Head of caudate nucleus (tissue), 42 donors: ENCODE results near the gene IRX4.
A peak's percentile ranks its signal among the peaks of the same experiment; 100 is the strongest.

Source experiments
- DNase-seq, 42 donors: peaks; one replicate each; pipeline versions ENCODE4 v3.0.0 to v3.0.0-alpha.2; 2020 to 2021; ENCODE audit warnings: mixed read lengths in 7 of 42
- intact Hi-C: fragments of 100-400 bp; cut with DNase I; formaldehyde crosslinking; loops from one replicate; pipeline ENCODE4 v1.15.0; 2022

Gene IRX4

DNA sequence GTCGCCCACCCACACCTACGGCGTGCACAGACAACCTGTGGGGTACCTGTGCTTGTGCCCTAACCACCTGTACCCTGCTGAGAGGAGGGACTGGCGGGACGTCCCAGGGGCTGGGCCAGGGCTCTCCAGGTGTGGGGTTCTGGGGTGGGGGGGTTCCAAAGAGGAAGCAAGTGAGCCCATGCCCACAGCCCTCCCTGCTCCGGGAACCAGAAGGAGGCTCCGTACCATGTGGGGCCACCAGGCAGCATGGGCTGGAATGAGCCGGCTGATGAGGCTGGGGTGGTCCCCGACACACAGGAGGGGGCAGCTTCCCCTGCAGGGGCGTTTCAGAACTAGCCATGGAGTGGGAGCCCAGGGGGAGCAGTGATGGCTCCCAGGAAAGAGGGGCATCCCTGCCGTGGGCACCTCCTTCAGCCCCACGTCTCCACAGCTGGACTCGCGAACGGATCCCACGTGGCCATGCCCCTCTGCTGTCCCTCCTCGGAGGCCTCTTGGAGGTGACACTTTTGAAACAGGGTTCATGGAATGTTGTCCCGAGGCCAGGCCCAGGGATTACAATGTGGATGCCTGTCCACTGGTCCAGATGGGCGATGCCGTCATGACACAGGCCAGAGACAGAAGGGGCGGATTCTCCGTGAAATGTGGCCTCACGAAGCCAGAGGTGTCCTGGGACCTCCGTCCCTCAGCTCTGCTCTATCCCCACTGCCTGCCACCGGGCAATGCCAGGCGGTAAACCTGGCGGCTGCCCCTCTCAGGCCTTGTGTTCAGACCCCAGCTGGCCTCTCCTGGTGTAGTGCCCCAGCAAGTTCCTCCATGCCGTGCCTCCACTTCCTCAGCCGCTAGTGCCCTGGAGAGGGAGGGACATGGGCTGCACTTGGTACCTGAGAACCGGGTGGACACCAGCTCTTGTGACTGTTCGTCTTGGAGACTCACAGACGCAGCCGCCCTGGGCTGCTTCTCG, 33.6 kb upstream of the IRX4 start:
- peak in 1 of 42 donors; percentile 19 for DNase-seq

DNA sequence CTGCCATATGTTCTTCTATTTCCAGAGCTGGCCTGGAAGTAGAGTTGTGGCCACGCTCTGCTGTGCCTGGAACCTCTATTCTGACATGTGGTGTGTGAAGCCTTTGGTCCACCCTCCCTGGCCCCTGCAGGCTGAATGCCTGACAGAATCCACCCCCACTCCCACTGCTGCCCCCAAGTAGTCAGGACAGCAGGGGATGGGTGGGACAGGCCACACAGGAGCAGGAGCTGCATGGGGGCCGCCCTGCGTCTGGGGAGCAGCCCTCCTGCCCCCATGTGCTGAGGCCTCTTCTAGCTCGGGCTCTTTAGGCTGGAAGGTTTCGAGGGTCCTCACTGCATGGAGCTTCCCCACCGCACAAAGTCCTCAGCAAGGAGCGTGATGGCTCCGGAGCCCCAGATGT, 32.6 kb upstream of the IRX4 start:
- intact Hi-C loops = no loop called here
- peak in 1 of 42 donors; percentile 2 for DNase-seq

More for the DNA sequence above, 33.6 kb upstream of the IRX4 start:
- intact Hi-C loops = no loop called here

DNA sequence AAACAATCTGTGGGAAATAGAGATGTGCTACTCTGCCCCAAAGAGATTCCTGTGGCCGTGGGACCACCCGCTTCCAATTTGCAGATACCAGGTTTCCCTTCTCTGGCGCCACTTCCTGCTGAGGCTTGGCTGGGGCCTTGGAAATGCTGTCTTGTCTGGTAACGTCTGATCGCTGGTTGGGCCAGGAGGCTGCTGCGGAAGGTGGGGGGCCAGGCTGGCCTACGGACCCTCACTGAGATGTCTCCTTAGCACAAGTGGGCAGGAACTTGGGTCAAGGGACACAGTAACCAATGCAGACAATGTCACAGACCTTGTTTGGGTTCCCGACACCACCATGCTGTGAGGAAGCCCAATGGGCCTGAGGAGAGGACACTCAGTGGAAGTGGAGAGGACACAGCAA, 31.7 kb upstream of the IRX4 start:
- intact Hi-C loops = no loop called here
- peak in 1 of 42 donors; percentile 21 for DNase-seq

DNA sequence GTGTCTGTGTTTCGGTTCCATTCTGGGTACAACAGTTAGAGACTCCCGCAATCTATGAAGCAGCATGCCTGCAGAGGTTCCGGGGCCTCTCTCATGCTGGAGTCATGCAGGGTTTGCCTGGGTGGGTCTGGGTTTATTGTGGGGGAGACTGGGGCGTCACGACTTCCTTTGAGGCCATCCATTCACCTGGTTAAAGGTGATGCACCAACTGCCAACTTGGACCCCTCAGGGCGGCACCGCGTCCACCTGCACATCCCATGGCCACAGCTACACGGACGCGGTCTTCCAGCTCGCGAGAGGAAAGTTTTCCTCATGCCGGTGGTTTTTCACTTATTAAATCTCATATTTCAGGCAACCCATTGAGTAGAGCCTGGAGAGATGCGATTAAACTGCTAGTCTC, 30.9 kb upstream of the IRX4 start:
- DNase-seq = peak in 1 of 42 donors; percentile 10
- intact Hi-C loops = no loop called here

DNA sequence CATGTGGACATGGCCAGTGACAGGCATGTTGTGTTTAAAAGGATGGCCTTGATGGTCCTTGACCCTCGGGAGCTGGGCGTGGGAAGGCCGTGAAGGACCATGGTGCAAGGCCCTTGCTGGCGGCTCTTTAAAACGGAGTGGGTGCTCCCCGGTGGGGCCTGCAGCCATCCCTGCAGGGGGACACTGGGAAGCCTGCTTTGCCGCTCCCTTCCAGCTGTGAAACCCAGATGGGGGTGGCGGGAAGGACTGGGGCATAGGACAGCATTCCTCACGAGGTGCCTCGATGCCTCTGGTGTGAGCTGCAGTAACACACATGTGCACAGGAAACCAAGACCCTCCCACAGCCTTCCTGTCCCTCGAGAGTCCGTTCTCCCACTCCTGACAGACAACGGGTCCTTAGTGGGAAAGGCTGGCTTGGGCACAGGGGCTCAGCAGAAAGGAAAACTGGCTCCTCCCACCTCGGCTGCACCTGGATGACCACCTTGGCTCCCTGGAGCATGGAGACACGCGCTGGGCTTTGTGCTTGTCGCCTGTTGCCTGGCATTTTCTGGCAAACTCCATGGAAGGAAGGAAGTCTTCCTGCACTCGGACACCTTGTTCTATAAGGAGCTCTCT, 30.3 kb upstream of the IRX4 start:
- DNase-seq = peak in 2 of 42 donors; percentile 5 to 14
- intact Hi-C loops = no loop called here

DNA sequence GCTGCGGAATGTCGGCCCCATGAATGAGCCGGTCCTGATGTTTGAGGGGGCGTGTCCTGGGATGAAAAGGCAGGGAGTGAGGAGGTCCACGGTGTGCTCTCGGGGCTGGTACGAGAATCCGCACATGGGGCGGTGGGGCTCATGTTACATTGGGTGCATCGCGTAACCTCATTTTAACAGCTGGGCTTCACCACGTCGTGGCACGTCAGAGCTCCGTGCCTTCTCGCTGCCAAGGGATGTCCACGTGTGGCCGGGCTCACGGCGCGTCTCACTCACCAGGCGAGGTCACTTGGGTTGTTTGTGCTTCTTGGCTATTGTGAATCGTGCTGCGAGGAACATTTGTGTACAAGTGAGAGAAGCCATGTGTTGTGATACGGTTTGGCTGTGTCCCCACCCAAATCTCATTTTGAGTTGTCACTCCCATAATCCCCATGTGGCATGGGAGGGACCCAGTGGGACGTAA, 29.1 kb upstream of the IRX4 start:
- intact Hi-C loops = no loop called here
- DNase-seq = peak in 4 of 42 donors; percentile 3 to 20 (median 12)

DNA sequence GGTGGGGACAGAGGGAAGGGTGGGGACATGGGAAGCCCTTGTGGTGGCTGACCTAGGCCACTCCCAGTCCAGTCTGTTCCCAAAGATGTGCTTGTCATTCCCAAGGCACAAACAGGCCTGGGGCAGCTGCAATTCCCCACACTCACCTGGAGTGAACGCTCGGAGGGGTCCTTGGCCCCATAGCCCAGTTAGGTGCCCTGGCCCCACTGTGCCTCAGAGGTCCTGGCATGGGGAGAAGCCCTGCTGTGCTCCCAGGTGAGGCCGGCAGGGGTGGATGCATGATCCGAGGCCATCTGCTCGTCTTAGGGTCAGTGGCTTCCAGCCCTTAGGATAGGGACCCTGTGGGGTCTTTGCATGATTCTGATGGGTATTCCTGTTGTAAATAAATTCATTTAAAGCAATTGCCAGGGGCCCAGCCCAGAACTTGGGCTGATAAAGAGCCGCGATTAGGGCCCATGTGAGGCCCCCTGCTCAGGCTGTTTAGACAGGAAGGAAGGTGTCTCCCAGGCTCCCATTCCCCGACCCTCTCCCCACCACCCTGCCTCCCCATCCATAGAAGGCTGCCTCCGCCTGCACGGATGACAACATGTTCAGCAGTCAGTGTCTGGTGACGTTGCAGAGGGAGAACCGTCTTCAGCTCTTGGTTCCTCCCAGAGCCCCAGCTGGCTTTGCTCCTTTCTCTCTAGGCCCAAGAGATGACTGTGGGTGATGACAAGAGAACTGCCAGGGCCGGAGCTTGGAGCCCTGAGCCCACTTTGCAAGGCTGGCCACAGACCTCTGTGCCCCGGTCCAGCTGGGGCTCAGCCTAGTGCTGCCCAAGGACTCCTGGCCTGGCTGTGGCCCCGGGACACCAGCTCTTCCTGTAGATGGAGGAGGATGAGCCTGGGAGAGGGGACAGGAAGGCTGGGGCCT, 28.4 kb upstream of the IRX4 start:
- intact Hi-C loops = no loop called here
- DNase-seq = peak in 4 of 42 donors; percentile 3 to 22 (median 14)

DNA sequence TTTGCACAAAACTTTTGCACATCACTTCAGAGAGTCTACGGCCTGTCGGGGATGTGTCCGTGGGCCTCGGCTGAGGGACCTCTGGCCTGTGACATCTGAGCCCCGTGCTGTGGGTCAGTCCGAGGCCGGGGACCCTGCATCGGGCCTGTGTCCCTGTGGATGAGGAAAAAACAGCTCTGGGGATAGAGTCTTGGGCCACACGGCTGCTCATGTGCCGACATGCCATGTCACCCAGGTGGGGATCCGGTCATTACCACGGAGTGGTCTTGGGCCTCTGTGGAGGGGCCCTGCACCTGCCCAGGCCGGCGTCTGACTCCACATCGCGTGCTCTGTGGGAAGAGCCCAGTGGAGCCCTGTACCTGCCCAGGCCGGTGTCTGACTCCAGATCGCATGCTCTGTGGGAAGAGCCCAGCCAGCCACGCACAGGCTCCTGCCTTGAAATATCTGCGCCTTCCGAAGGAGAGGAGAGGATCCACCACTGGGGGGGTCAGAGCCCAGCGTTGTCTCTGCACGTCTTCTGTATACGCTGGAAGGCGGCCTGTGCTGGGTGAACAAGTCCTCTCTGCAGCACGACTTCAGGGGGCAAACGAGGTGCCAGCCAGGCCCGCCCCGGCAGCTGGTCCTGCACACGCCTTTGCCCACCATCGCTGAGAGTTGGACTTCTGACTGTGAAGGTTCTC, 27.5 kb upstream of the IRX4 start:
- peak in 2 of 42 donors; percentile 10 for DNase-seq
- intact Hi-C loops = no loop called here

DNA sequence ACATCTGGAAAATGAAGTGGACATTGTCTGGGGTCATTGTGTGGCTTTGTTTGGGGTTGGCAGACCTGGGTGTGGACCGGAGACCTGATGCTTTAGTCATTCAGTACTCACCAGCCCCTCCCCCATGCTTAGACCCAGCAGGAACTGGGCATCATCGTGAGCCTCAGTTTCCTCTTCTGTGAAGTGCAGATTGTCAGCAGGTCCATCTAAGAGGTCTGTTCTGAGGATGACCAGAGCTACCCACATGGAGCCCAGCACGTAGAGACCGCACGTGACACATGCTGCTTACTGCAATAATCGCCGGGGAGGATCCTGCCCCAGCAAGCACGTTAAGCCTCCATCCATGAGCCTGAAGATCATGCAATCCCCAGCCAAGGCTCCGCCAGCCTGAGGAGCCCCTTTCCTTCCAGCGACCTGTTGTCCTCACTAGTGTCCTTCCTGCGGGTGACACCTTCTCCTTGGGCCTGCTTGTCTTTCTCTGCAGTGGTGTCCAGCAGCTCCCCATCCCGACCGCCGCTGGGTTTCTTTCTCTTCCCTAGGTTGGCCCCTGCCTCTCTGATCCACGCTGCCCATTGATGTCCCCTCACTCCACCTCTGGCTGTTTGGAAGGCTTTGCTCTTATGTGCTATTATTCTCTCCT, 26.7 kb upstream of the IRX4 start:
- peak in 2 of 42 donors; percentile 8 to 17 for DNase-seq
- intact Hi-C loops = no loop called here

DNA sequence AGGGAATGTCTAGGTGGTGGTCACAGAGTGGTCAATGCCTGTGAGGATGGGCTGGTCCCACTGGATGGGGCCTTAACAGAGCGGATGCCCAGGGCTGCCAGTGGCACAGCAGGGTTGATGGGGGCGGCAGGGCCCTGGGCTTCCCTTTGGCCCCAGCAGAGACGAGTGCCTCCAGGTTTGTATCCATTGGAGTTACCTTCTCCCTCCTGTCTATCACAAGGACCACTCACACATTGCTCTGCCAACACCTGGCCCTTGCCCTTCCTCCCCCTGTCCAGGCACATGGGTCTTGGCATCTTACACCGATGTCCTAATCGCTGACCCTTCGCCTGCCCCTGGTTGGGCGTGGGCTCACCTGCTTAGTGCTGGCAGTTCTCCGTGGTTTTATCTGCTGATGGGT, 26.2 kb upstream of the IRX4 start:
- peak in 1 of 42 donors; percentile 14 for DNase-seq
- intact Hi-C loops = no loop called here

DNA sequence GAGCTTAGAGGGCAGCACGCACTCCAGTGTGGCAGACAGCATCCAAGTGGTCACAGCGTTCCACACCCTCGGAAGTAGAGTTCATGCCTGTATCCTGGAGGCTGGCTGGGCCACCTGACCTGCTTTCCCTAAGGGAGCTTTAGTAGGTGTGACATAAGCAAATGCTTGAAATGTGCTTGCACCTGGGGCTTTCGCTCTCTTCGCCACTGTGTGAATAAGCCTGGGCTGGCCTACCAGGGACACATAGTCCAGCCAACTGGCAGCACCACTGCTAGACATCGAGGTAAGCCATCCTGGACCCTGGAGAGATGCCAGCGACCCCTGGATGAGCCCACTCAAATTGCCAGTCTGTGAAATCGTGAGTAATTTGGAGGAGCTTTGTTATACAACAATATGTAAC, 24.9 kb upstream of the IRX4 start:
- intact Hi-C loops = no loop called here
- DNase-seq = no peak

DNA sequence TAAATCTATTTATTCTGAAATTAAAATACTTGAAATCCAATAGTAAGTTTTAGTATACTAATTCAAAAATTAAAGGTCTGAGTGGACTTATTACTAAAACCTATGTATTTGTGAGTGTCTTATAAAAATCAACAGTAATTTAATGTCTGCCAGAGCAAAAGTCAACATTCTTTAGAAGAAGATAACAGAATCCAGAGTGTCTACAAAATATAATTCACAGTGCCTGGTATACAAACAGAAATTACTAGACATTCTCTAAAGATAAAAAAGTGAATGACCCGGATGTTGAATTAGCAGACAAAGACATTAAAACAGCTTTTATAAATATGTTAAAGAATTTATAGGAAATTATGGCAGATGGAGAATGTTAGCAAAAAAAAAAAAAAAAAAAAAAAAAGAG, 22.4 kb upstream of the IRX4 start:
- intact Hi-C loops = no loop called here
- no peak for DNase-seq

DNA sequence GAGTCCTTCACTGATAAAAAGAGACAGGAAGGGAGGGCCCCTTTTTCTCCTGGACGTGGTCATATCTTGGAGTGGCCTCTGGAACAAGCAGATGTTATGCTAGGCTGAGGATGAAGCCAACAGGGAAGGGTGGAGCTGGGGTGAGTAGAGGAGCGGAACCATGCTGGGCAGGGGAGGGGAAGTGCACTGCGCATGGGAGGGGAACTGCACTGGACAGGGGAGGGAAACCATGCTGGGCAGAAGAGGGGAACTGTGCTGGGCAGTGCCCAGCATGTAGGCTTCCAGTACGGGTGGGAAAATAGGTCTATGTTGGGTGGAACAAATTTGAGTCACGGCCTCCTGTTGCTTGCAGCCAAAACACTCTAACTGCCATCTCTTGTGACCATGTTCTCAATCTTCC, 19.3 kb upstream of the IRX4 start:
- intact Hi-C loops = no loop called here
- no peak for DNase-seq

DNA sequence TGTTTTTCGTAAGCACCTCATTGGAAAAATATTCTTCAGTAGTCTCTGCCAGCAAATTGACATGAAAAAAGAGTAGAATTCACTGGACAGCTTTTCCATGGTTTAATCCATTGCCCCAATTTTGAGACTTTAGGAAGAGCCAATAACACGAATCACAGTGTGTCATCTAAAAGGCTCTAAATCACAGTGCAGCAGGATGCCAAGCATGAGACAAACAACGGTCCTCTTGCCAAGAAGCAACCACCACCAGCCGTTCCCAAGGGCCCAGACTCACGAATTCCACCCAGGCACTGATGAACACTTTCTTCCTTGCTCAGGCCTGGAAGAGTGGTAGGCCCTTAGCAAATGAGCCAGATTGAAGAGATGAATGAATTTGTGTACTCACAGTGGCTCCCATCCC, 18.3 kb upstream of the IRX4 start:
- intact Hi-C loops = no loop called here
- DNase-seq = no peak

DNA sequence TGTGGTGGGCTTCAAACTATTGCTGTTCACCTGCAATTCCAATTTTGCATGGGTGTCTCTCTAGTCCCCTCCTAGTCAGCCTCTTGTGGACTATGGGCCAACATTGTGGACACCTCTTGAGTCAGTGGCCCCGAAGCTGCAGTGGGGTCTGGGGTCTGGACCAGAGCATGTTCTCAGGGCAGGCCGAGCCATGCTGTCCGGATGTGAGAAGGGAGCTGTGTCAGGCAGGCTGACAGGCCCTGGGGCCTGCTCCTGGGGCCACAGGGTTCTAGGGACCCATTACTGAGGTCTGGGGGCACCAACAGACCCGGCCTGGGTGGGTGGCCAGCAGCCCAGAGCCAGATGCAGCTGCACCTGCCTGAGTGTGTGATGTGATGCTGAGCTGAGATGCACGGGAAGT, 16.5 kb upstream of the IRX4 start:
- no peak for DNase-seq
- intact Hi-C loops = no loop called here

DNA sequence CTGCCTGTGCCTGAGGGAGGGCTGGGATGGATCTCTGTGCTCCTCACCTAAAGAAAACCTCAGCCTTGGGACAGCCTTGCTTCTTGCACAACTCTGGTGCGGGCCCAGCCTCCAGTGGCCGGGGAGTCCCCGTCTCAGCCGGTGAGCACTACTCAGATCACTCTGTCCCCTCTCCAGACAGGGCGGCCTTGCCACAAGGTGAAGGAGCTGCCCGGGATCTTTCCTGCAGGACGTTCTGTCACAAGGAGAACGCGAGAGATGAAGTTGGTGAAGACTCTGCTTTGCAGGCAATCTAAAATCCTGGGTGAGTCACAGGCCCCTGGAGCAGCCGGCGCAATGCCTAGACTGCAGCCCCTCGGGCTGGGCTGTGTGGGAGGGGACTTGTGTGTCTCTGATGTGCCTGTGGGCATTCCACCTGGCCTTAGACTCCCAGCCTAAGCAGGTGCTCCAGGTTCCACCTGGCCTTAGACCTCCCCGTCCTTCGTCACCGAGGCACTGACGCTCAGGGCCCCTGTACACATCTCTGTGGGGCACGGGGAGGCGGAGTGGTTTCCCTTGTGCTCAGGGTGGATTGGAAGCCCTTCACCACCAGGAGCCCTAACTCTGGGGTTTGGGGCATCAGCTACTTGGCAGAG, 15.2 kb upstream of the IRX4 start:
- intact Hi-C loops = no loop called here
- no peak for DNase-seq

DNA sequence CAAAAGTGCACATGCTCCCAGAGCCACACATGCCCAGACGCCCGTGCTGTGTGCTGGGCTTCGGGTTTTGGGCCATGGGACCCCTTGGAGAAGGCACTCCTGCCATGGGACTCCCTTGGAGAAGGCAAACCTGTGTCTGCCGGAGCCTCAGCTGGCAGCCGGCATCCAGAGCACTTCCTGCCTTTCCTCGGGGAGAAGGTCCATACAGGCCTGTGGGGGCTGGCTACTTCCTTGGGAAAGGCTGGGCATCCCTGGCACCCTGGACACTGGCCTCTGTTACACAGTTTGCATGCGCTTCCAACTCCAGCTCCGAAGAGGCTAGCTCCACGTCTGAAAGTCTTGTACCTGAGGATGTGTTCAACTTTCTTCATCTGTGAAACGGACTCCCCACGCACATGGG, 14.7 kb upstream of the IRX4 start:
- no peak for DNase-seq
- intact Hi-C loops = no loop called here
